HCT116 (cell line): ENCODE results near the gene DEFB108B. TPM values are rescaled to one million over a fixed set of nuclear protein-coding genes. Genes with fewer than 3 reads are reported as not detected.
"Not testable (repeated sequence)": the region's sequence is repeated elsewhere in the genome, so short reads cannot be mapped to it uniquely, and the experiment has no call there.

Experiments
- ATAC-seq: fragments of 200-7000 bp; cut with Tn5 transposase; 2 replicates; pipeline ENCODE4 v1.9.1; 2020; ENCODE audit warnings: mild to moderate bottlenecking, moderate library complexity
- BruUV-seq: library from RNA; stranded (reverse); fragments of 400-500 nt; replicated peaks from 2 replicates; lab custom pipeline; 2021; lab: Mats Ljungman, UMichigan
- CTCF ChIA-PET: fragments of 300-600 bp; sonication (Branson Sonifier 250); formaldehyde crosslinking; loops from one replicate; lab custom pipeline; 2021; ENCODE audit warnings: antibody characterized with exemption; lab: Charles Lee
- POLR2A ChIA-PET: fragments of 300-600, 350-600 bp; sonication (Branson Sonifier 250); formaldehyde crosslinking; loops from one replicate; lab custom pipeline; 2021; ENCODE audit warnings: antibody characterized with exemption; lab: Charles Lee
- RAD21 ChIA-PET, 2 experiments: fragments of 300-600 bp; sonication (Branson Sonifier 250); formaldehyde crosslinking; loops; one replicate each; lab custom pipeline; 2023; ENCODE audit warnings: low total read pairs in 2 of 2; ENCODE audit not compliant: uncharacterized antibody in 2 of 2, unreplicated experiment in 2 of 2, low non-redundant PET in 1 of 2; lab: Charles Lee
- DNase-seq: peaks from one replicate; pipeline ENCODE4 v3.0.0-alpha.2; 2010; ENCODE audit warnings: low read depth, low spot score
- H2AFZ ChIP-seq: fragments of 200-600 bp; shearing (Covaris generic), sonication (generic); 2 replicates; pipeline ENCODE4 v1.6.1; 2017; ENCODE audit warnings: low read depth, mixed run types, mixed read lengths, antibody characterized with exemption, low read length; ENCODE audit not compliant: poor library complexity, severe bottlenecking
- H3K27ac ChIP-seq: 2 replicates; pipeline ENCODE4 v1.5.1; 2012; ENCODE audit warnings: low read depth, low read length
- H3K27me3 ChIP-seq: fragments of 200-600 bp; sonication (generic); 2 replicates; pipeline ENCODE4 v1.6.1; 2016; ENCODE audit warnings: mixed run types, low read length, mixed read lengths; ENCODE audit not compliant: insufficient read depth
- H3K36me3 ChIP-seq, 2 experiments: fragments of 200-500 bp in 1 of 2; fragments of 200-600 bp in 1 of 2; sonication (Bioruptor generic) in 1 of 2; sonication (generic) in 1 of 2; 2 replicates each; pipeline versions ENCODE4 v1.5.1 to v1.6.1; 2014 to 2016; ENCODE audit warnings: low read length in 2 of 2, inconsistent platforms in 1 of 2, mixed read lengths in 1 of 2, mixed run types in 1 of 2; ENCODE audit not compliant: insufficient read depth in 2 of 2, control insufficient read depth in 1 of 2
- H3K4me1 ChIP-seq, 2 experiments: fragments of 200-600 bp in 1 of 2; sonication (generic) in 1 of 2; 2 replicates each; pipeline versions ENCODE4 v1.5.1 to v1.6.1; 2012 to 2017; ENCODE audit warnings: low read length in 2 of 2, inconsistent platforms in 1 of 2, mild to moderate bottlenecking in 1 of 2, mixed read lengths in 1 of 2, mixed run types in 1 of 2, moderate library complexity in 1 of 2; ENCODE audit not compliant: insufficient read depth in 2 of 2, control insufficient read depth in 1 of 2
- H3K4me2 ChIP-seq: fragments of 200-600 bp; sonication (generic); 2 replicates; pipeline ENCODE4 v1.6.1; 2017; ENCODE audit warnings: mixed run types, low read length, mixed read lengths
- H3K4me3 ChIP-seq, 2 experiments: fragments of 200-600 bp in 1 of 2; sonication (generic) in 1 of 2; replicated peaks in 1 of 2; 2 replicates each; pipeline ENCODE4 v1.5.1; 2011 to 2016; ENCODE audit warnings: low read length in 2 of 2, control low read depth in 1 of 2, low read depth in 1 of 2, mild to moderate bottlenecking in 1 of 2, mixed read lengths in 1 of 2, mixed run types in 1 of 2
- H3K79me2 ChIP-seq: fragments of 200-600 bp; sonication (generic); 2 replicates; pipeline ENCODE4 v1.6.1; 2017; ENCODE audit warnings: mild to moderate bottlenecking, mixed run types, low read length, moderate library complexity, mixed read lengths; ENCODE audit not compliant: insufficient read depth
- H3K9ac ChIP-seq: fragments of 200-600 bp; sonication (generic); 2 replicates; pipeline ENCODE4 v1.6.1; 2016; ENCODE audit warnings: low read length, mixed read lengths
- H3K9me2 ChIP-seq: fragments of 200-600 bp; sonication (generic), shearing (Covaris generic); 2 replicates; pipeline ENCODE4 v1.6.1; 2017; ENCODE audit warnings: mixed run types, mild to moderate bottlenecking, moderate library complexity; ENCODE audit not compliant: insufficient read depth
- H3K9me3 ChIP-seq, 2 experiments: fragments of 200-500 bp in 1 of 2; fragments of 200-600 bp in 1 of 2; sonication (Bioruptor generic) in 1 of 2; sonication (generic) in 1 of 2; 2 replicates each; pipeline ENCODE4 v1.6.1; 2014 to 2017; ENCODE audit warnings: low read length in 2 of 2, mixed read lengths in 2 of 2, inconsistent platforms in 1 of 2, low read depth in 1 of 2, mild to moderate bottlenecking in 1 of 2, mixed run types in 1 of 2, moderate library complexity in 1 of 2; ENCODE audit not compliant: control insufficient read depth in 1 of 2, insufficient read depth in 1 of 2
- H4K20me1 ChIP-seq: fragments of 200-600 bp; sonication (generic), shearing (Covaris generic); 2 replicates; pipeline ENCODE4 v1.6.1; 2017; ENCODE audit warnings: mixed run types, mild to moderate bottlenecking, moderate library complexity; ENCODE audit not compliant: insufficient read depth
- CBX3 ChIP-seq: IDR thresholded peaks from 2 replicates; pipeline ENCODE4 v1.6.1; 2012; ENCODE audit warnings: low read depth
- ELF1 ChIP-seq: IDR thresholded peaks from 2 replicates; pipeline ENCODE4 v1.6.1; 2012; ENCODE audit warnings: low read depth, borderline replicate concordance
- EZH2 ChIP-seq: fragments of 200-600 bp; sonication (generic); IDR thresholded peaks from 2 replicates; pipeline ENCODE4 v1.6.1; 2017; ENCODE audit warnings: antibody characterized with exemption, mixed run types
- FOSL1 ChIP-seq: IDR thresholded peaks from 2 replicates; pipeline ENCODE4 v1.6.1; 2012; ENCODE audit warnings: low read depth
- JUND ChIP-seq: IDR thresholded peaks from 2 replicates; pipeline ENCODE4 v1.6.1; 2012
- POLR2A ChIP-seq: IDR thresholded peaks from 2 replicates; pipeline ENCODE4 v1.7.0; 2011; ENCODE audit warnings: borderline replicate concordance; ENCODE audit not compliant: insufficient read depth, insufficient read length; ENCODE audit errors: extremely low read depth
- POLR2AphosphoS5 ChIP-seq: IDR thresholded peaks from 2 replicates; pipeline ENCODE4 v1.6.1; 2011; ENCODE audit warnings: mild to moderate bottlenecking, low read depth, low read length, moderate library complexity
- RAD21 ChIP-seq: IDR thresholded peaks from 2 replicates; pipeline ENCODE4 v1.6.1; 2012; ENCODE audit warnings: low read depth, mild to moderate bottlenecking
- SP1 ChIP-seq: IDR thresholded peaks from 2 replicates; pipeline ENCODE4 v1.6.1; 2012; ENCODE audit warnings: low read depth
- SRF ChIP-seq: IDR thresholded peaks from 2 replicates; pipeline ENCODE4 v1.6.1; 2012; ENCODE audit warnings: low read depth
- YY1 ChIP-seq: IDR thresholded peaks from 2 replicates; pipeline ENCODE4 v1.6.1; 2011; ENCODE audit warnings: low read length, low read depth, moderate library complexity, mild to moderate bottlenecking; ENCODE audit not compliant: insufficient replicate concordance; ENCODE audit errors: extremely low read depth
- ZFX ChIP-seq: fragments of 450-650 bp; IDR thresholded peaks from 2 replicates; pipeline ENCODE4 v1.6.1; 2017
- ZNF274 ChIP-seq: fragments of 200-500 bp; sonication (Bioruptor generic); IDR thresholded peaks from 2 replicates; pipeline ENCODE4 v1.6.1; 2014; ENCODE audit warnings: mild to moderate bottlenecking, low read depth, low read length, inconsistent platforms
- intact Hi-C: fragments of 100-400 bp; cut with micrococcal nuclease; formaldehyde crosslinking; loops from 2 replicates; pipeline ENCODE4 v1.10.0; 2022
- total RNA-seq: library from RNA; stranded (reverse); gene quantifications from one replicate; pipeline ENCODE4 v1.2.1, GENCODE V29; 2021; ENCODE audit not compliant: unreplicated experiment
- TF ChIP-seq, protein P1 (sequence below): IDR thresholded peaks from 2 replicates; pipeline ENCODE4 v1.6.1; 2012
- TF ChIP-seq, protein P2 (sequence below): IDR thresholded peaks from 2 replicates; pipeline ENCODE4 v1.6.1; 2012
- TF ChIP-seq, protein P3 (sequence below), 3 experiments: fragments of 200-600 bp in 1 of 3; sonication (generic) in 1 of 3; IDR thresholded peaks in 2 of 3; conservative IDR thresholded peaks in 1 of 3; 2 replicates each; pipeline ENCODE4 v1.5.1; 2012 to 2017; ENCODE audit warnings: low read depth in 2 of 3, low read length in 2 of 3, antibody characterized with exemption in 1 of 3, borderline replicate concordance in 1 of 3, control low read depth in 1 of 3, mild to moderate bottlenecking in 1 of 3, mixed read lengths in 1 of 3, mixed run types in 1 of 3, moderate library complexity in 1 of 3; ENCODE audit not compliant: insufficient read depth in 1 of 3

Gene DEFB108B
- total RNA-seq, 1 experiment from 2014 or later, result not detected

DNA sequence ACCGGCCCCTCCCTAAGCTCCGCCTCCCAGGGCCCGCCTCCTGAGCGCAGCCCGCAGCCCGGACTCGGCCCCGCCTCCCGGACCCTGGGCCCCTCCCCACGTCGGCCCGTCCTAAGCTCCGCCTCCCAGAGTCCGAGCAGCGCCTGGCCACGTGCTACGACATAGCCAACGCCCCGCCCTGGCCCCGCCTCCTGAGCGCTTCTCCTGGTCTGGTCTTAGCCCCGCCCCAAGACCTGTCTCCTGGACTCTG lies 46.2 kb upstream of the DEFB108B start:
- TF ChIP-seq SP1, result peak; percentile 30; the same call in 1 of the 2 replicates
- TF ChIP-seq, protein P1, sequence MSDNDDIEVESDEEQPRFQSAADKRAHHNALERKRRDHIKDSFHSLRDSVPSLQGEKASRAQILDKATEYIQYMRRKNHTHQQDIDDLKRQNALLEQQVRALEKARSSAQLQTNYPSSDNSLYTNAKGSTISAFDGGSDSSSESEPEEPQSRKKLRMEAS, result peak; percentile 45; the same call in 1 of the 2 replicates
- BruUV-seq, H3K79me2 ChIP-seq, H4K20me1 ChIP-seq, H3K9me2 ChIP-seq, H3K9me3 ChIP-seq, H2AFZ ChIP-seq, CTCF ChIA-PET, H3K36me3 ChIP-seq, POLR2A ChIA-PET, intact Hi-C loops, H3K27me3 ChIP-seq: not testable (repeated sequence)
- Histone ChIP-seq H3K27ac (peak overlapping the region; percentile 83), H3K4me3 (peak overlapping the region; percentile 66 to 72), H3K4me2 (peak overlapping the region; percentile 84), H3K9ac (peak overlapping the region; percentile 94), H3K4me1 (peaks cover 17 to 35% of the 10 kb centered on the region in 2 experiments)
- RAD21 ChIA-PET, result interaction anchor here in 1 of 2 experiments (0.6 kb wide), 1 partner anchor 20 kb away, joined by 3 read pairs; no protein-coding TSS in a partner anchor
- peak; percentile 96 for DNase-seq
- peak; percentile 93 for ATAC-seq

- Histone ChIP-seq H3K9me3 (no peaks in the 10 kb centered on the region), H3K4me2 (peak overlapping the region; percentile 84), H3K27me3 (no peaks in the 10 kb centered on the region), H3K9ac (peak overlapping the region; percentile 94), H3K36me3 (no peaks in the 10 kb centered on the region; a peak in 1 of 4 replicates), H3K9me2 (no peaks in the 10 kb centered on the region), H3K27ac (peak overlapping the region; percentile 83), H4K20me1 (no peaks in the 10 kb centered on the region), H2AFZ (no peak overlapping the region), H3K4me1 (peaks cover 17 to 35% of the 10 kb centered on the region in 2 experiments), H3K79me2 (no peaks in the 10 kb centered on the region), H3K4me3 (peak overlapping the region; percentile 66 to 72)
- CTCF ChIA-PET, result no interaction called here
- RAD21 ChIA-PET, result interaction anchor here in 1 of 2 experiments (0.6 kb wide), 1 partner anchor 21 kb away, joined by 3 read pairs; no protein-coding TSS in a partner anchor
- POLR2A ChIA-PET, result no interaction called here
- ATAC-seq (peak; percentile 94), DNase-seq (peak; percentile 83)
- intact Hi-C loops, result no loop called here
- no TSS peak for BruUV-seq
- TF ChIP-seq ZNF274, result no peak
- TF ChIP-seq, protein P2, sequence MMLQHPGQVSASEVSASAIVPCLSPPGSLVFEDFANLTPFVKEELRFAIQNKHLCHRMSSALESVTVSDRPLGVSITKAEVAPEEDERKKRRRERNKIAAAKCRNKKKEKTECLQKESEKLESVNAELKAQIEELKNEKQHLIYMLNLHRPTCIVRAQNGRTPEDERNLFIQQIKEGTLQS, result no peak
- TF ChIP-seq SP1, result peak; percentile 30
- no peak for TF ChIP-seq CBX3
- no peak for TF ChIP-seq ZFX
- TF ChIP-seq POLR2AphosphoS5, result peak; percentile 74
- TF ChIP-seq, protein P1, result peak; percentile 79
- no peak for TF ChIP-seq SRF
- TF ChIP-seq EZH2, result no peak
- TF ChIP-seq, protein P3, sequence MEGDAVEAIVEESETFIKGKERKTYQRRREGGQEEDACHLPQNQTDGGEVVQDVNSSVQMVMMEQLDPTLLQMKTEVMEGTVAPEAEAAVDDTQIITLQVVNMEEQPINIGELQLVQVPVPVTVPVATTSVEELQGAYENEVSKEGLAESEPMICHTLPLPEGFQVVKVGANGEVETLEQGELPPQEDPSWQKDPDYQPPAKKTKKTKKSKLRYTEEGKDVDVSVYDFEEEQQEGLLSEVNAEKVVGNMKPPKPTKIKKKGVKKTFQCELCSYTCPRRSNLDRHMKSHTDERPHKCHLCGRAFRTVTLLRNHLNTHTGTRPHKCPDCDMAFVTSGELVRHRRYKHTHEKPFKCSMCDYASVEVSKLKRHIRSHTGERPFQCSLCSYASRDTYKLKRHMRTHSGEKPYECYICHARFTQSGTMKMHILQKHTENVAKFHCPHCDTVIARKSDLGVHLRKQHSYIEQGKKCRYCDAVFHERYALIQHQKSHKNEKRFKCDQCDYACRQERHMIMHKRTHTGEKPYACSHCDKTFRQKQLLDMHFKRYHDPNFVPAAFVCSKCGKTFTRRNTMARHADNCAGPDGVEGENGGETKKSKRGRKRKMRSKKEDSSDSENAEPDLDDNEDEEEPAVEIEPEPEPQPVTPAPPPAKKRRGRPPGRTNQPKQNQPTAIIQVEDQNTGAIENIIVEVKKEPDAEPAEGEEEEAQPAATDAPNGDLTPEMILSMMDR (IDR thresholded peaks at IDR 0.05 in 2 of 3, conservative IDR thresholded peaks at IDR 0.05 in 1 of 3; ENCODE audit: borderline replicate concordance in 1 of 3, insufficient read depth in 1 of 3, low read depth in 2 of 3, low read length in 2 of 3), result no peak
- no peak for TF ChIP-seq RAD21
- no peak for TF ChIP-seq POLR2A
- peak; percentile 91 for TF ChIP-seq YY1
- no peak; the same call in 1 of the 2 replicates for TF ChIP-seq ELF1
- no peak for TF ChIP-seq FOSL1
- no peak for TF ChIP-seq JUND
Measured at GRCh38 chr11:71787098-71787823, 45.7 kb upstream of the DEFB108B start.
